Chondrocyte (in vitro differentiated cells): ENCODE measurements around the gene TECR. TPM values are rescaled to one million over a fixed set of nuclear protein-coding genes. Genes with fewer than 3 reads are reported as not detected.

Source experiments
- DNase-seq: peaks from one replicate; pipeline ENCODE4 v3.0.0; 2021; ENCODE audit warnings: mixed read lengths, low spot score
- H3K27ac Mint-ChIP-seq: one replicate; pipeline ENCODE4 v1.8.0; 2021; ENCODE audit warnings: mild to moderate bottlenecking, moderate library complexity, mixed read lengths; ENCODE audit not compliant: unreplicated experiment
- H3K27me3 Mint-ChIP-seq: 2 replicates; pipeline ENCODE4 v1.8.0; 2021; ENCODE audit warnings: low read depth, mixed read lengths
- H3K36me3 Mint-ChIP-seq: 2 replicates; pipeline ENCODE4 v1.8.0; 2021; ENCODE audit warnings: low read depth, mixed read lengths
- H3K4me1 Mint-ChIP-seq: 2 replicates; pipeline ENCODE4 v1.8.0; 2021; ENCODE audit warnings: low read depth, mild to moderate bottlenecking, mixed read lengths
- H3K4me3 Mint-ChIP-seq: one replicate; pipeline ENCODE4 v1.8.0; 2021; ENCODE audit warnings: mild to moderate bottlenecking, moderate library complexity, mixed read lengths; ENCODE audit not compliant: unreplicated experiment
- H3K9me3 Mint-ChIP-seq: 2 replicates; pipeline ENCODE4 v1.8.0; 2021; ENCODE audit warnings: low read depth, mixed read lengths
- CTCF ChIP-seq: fragments of 200-600 bp; sonication (generic); IDR thresholded peaks from 2 replicates; pipeline ENCODE4 v1.5.0; 2021; ENCODE audit warnings: antibody characterized with exemption, mild to moderate bottlenecking, moderate library complexity
- total RNA-seq: library from RNA; stranded (reverse); gene quantifications from 3 replicates; pipeline ENCODE4 v1.2.1, GENCODE V29; 2021

The TECR gene
- total RNA-seq, 1 donor from 2014 or later, result 70.7 TPM

GRCh38 chr19:14525729-14526128 lies 3.7 kb upstream of the TECR start:
- Mint-ChIP-seq H3K27ac (no peak overlapping the region), H3K36me3 (no peaks in the 10 kb centered on the region), H3K4me3 (no peak overlapping the region), H3K27me3 (no peaks in the 10 kb centered on the region), H3K9me3 (no peaks in the 10 kb centered on the region), H3K4me1 (peaks cover 14% of the 10 kb centered on the region)
- no peak for TF ChIP-seq CTCF
- no peak for DNase-seq

GRCh38 chr19:14526423-14526822 lies 3.0 kb upstream of the TECR start:
- DNase-seq, result no peak
- peaks cover 16% of the 10 kb centered on the region for H3K4me1 Mint-ChIP-seq
- H3K27me3 Mint-ChIP-seq, result no peaks in the 10 kb centered on the region
- no peak overlapping the region for H3K27ac Mint-ChIP-seq
- H3K36me3 Mint-ChIP-seq, result no peaks in the 10 kb centered on the region
- no peak for TF ChIP-seq CTCF
- H3K4me3 Mint-ChIP-seq, result no peak overlapping the region
- no peaks in the 10 kb centered on the region for H3K9me3 Mint-ChIP-seq

- peak overlapping the region; percentile 90 for H3K27ac Mint-ChIP-seq
- no peaks in the 10 kb centered on the region for H3K27me3 Mint-ChIP-seq
- no peaks in the 10 kb centered on the region for H3K36me3 Mint-ChIP-seq
- TF ChIP-seq CTCF, result no peak
- H3K4me3 Mint-ChIP-seq, result peak overlapping the region; percentile 96
- H3K9me3 Mint-ChIP-seq, result no peaks in the 10 kb centered on the region
- DNase-seq, result no peak
- peaks cover 16% of the 10 kb centered on the region for H3K4me1 Mint-ChIP-seq
Measured at GRCh38 chr19:14528419-14529253, 758 bp upstream of the TECR start.

- no peak for TF ChIP-seq CTCF
- Mint-ChIP-seq H3K4me1 (peaks cover 16% of the 10 kb centered on the region), H3K9me3 (no peaks in the 10 kb centered on the region), H3K27ac (peak overlapping the region; percentile 94), H3K36me3 (no peaks in the 10 kb centered on the region), H3K4me3 (peak overlapping the region; percentile 96), H3K27me3 (no peaks in the 10 kb centered on the region)
- DNase-seq, result no peak
Measured at GRCh38 chr19:14530005-14530348, 583 bp downstream of the TECR start.

- Mint-ChIP-seq H3K9me3 (no peaks in the 10 kb centered on the region), H3K27me3 (no peaks in the 10 kb centered on the region), H3K4me1 (peaks cover 16% of the 10 kb centered on the region), H3K27ac (peak overlapping the region; percentile 2), H3K4me3 (peak overlapping the region; percentile 96), H3K36me3 (no peaks in the 10 kb centered on the region)
- DNase-seq, result no peak
- no peak for TF ChIP-seq CTCF
Measured at GRCh38 chr19:14530506-14530905, 1.1 kb downstream of the TECR start.
